Mucosa of rectum (tissue), 2 donors: ENCODE results near the gene LRRC2.
A peak's percentile ranks its signal among the peaks of the same experiment; 100 is the strongest.
"Not testable (repeated sequence)": the region's sequence is repeated elsewhere in the genome, so short reads cannot be mapped to it uniquely, and the experiment has no call there.

ENCODE experiments used
- H3K27ac ChIP-seq, 2 donors: one replicate each; pipeline ENCODE4 v1.7.0; 2013; ENCODE audit warnings: inconsistent platforms in 2 of 2, low read depth in 2 of 2, low read length in 2 of 2
- H3K27me3 ChIP-seq, 2 donors: one replicate each; pipeline ENCODE4 v1.7.0; 2013; ENCODE audit warnings: low read length in 2 of 2; ENCODE audit not compliant: control insufficient read depth in 2 of 2, insufficient read depth in 2 of 2
- H3K36me3 ChIP-seq, 2 donors: one replicate each; pipeline ENCODE4 v1.7.0; 2013; ENCODE audit warnings: low read length in 2 of 2; ENCODE audit not compliant: control insufficient read depth in 2 of 2, insufficient read depth in 2 of 2
- H3K4me1 ChIP-seq, 2 donors: one replicate each; pipeline ENCODE4 v1.7.0; 2013; ENCODE audit warnings: low read length in 2 of 2, mild to moderate bottlenecking in 1 of 2; ENCODE audit not compliant: control insufficient read depth in 2 of 2, insufficient read depth in 2 of 2
- H3K4me3 ChIP-seq, 2 donors: one replicate each; pipeline ENCODE4 v1.7.0; 2013; ENCODE audit warnings: low read length in 2 of 2
- H3K9ac ChIP-seq, 2 donors: one replicate each; pipeline ENCODE4 v1.7.0; 2013; ENCODE audit warnings: low read length in 2 of 2, low read depth in 1 of 2, mild to moderate bottlenecking in 1 of 2
- H3K9me3 ChIP-seq, 2 donors: one replicate each; pipeline ENCODE4 v1.7.0; 2013; ENCODE audit warnings: low read length in 2 of 2; ENCODE audit not compliant: control insufficient read depth in 2 of 2
- donor health status: healthy.
- donor health status: Normal muscosa, but diverticular disease.

The LRRC2 gene

DNA sequence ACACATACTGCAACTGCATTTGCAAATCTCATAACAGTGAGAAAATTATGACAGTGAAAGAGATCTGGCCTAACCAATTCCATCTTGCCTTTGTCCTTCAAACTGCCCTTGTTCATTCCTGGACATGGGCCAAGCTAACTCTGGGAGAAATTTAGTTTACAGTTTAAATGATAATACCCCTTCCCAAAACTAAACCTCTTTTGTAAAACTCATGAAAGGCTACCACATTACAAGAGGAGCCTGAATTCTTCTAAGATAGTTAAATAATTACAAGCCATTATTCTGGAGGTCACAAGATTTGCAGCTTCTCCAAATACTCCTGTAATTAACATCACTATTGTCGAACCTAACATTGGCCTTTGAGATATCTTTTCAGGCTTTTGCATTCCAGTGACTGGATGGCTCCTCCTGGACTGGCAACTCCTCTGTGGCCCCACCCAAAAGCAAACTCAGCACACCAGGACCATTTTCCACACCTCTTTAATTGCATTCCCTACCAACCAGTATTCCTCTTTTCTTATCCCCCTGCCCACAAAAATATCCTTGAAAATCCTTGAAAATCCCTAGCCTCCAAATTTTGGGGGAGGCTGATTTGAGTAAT lies 37.4 kb upstream of the LRRC2 start:
- Histone ChIP-seq H3K36me3 (no peaks in the 10 kb centered on the region), H3K9me3 (no peaks in the 10 kb centered on the region), H3K9ac (no peak overlapping the region), H3K27ac (no peak overlapping the region), H3K4me3 (no peak overlapping the region), H3K27me3 (no peaks in the 10 kb centered on the region), H3K4me1 (no peaks in the 10 kb centered on the region)

GRCh38 chr3:46599590-46599989 lies 33.5 kb upstream of the LRRC2 start:
- H3K4me1 ChIP-seq, result no peaks in the 10 kb centered on the region
- no peaks in the 10 kb centered on the region for H3K36me3 ChIP-seq
- no peaks in the 10 kb centered on the region for H3K9me3 ChIP-seq
- H3K9ac ChIP-seq, result no peak overlapping the region
- H3K27me3 ChIP-seq, result no peaks in the 10 kb centered on the region
- no peak overlapping the region for H3K4me3 ChIP-seq
- no peak overlapping the region for H3K27ac ChIP-seq

DNA sequence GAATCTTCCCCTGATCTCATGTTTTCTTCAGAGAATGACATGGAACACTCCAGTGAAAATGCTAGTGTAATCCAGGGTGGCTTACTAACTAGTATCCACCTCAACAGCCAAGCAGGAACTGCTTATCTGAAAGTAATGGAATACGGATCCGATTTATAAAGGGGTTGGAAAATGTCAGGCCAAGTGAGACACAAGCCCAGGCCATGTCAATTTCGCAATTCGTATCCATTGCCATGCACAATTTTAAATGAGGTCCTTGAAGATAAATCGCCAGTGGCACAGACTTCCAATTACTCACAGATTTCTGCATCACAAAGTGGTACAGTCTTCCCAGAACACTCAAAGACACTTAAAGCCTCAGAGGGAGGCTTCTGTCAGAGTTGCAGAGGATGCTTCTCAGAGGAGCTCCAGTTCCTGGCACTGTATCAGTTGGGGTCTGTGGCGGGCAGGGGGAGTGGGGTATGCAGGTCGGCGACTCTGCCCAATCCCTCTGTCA lies 29.8 kb upstream of the LRRC2 start:
- Histone ChIP-seq H3K9ac (no peak overlapping the region), H3K9me3 (no peaks in the 10 kb centered on the region), H3K36me3 (no peaks in the 10 kb centered on the region), H3K27ac (no peak overlapping the region), H3K4me3 (no peak overlapping the region), H3K4me1 (no peaks in the 10 kb centered on the region), H3K27me3 (no peaks in the 10 kb centered on the region)

DNA sequence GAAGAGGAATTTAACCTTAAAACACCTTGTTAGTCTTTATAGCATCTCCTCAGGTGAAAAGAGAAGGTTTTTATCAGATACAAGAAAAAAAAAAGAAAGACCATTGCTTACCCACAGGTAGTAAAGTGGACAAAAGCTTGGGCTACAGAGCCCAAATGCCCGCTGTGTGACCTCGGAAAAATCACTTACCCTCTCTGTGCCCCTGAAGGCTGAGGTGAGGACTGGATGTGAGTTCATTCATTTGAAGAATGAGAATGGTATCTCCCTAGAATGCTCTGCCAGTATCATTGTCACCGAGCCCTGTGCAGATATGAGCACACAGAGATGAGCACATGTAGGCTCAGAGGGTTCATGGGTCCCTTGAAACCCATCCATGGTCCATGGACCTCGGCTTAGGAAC lies 28.6 kb upstream of the LRRC2 start:
- H3K9ac ChIP-seq, result no peak overlapping the region
- no peaks in the 10 kb centered on the region for H3K4me1 ChIP-seq
- no peaks in the 10 kb centered on the region for H3K36me3 ChIP-seq
- no peak overlapping the region for H3K27ac ChIP-seq
- H3K9me3 ChIP-seq, result no peaks in the 10 kb centered on the region
- H3K27me3 ChIP-seq, result no peaks in the 10 kb centered on the region
- no peak overlapping the region for H3K4me3 ChIP-seq

DNA sequence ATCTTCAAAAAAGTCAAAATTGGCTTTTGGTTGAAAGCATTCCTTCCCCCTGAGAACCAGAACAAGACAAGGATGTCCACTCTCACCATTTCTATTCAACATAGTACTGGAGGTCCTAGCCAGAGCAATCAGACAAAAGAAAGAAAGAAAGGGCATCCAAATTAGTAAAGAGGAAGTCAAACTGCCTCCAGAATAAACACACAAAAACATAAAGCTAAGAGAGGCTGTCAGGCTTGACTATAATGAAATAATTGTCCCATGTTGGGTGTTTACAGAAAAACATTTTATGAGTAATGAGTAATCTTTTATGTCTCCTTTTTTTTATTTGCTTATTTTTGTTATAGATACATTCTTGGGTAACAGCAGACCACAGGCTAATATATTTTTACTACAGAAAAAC lies 27.9 kb upstream of the LRRC2 start:
- no peak overlapping the region for H3K27ac ChIP-seq
- H3K9me3 ChIP-seq, result no peaks in the 10 kb centered on the region
- no peaks in the 10 kb centered on the region for H3K36me3 ChIP-seq
- H3K27me3 ChIP-seq, result no peaks in the 10 kb centered on the region
- H3K4me1 ChIP-seq, result no peaks in the 10 kb centered on the region
- H3K4me3 ChIP-seq, result no peak overlapping the region
- no peak overlapping the region for H3K9ac ChIP-seq

DNA sequence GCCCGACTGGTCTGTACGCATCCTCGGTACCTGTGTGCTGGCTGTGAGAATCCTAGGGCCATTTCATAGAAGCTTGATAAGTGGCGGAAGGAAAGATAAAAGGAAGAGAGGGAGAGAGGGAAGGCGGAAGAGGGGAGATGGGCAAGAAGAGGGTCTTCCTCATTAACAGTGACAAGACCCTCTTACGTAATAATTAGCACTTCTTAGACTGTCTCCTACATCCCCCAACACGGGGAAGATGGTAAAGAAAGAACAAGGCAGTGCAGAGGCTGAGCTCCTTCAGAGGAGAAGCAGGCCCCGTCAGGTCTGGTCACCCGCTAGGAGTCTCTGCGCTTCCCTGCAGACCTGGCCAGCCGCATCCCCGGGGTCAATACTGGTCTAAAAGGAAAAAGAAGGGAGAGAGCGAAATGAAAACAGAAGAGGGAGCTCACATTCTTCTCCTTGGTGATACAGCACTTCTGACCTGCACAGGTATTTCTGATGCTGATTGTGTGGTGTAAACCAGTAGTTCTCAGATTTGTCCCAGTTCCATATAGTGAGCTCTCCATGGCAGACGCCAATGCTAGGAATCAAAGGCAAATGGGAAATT lies 27.3 kb upstream of the LRRC2 start:
- Histone ChIP-seq H3K36me3 (no peaks in the 10 kb centered on the region), H3K9me3 (no peaks in the 10 kb centered on the region), H3K4me1 (no peaks in the 10 kb centered on the region), H3K4me3 (no peak overlapping the region), H3K27ac (no peak overlapping the region), H3K9ac (no peak overlapping the region), H3K27me3 (no peaks in the 10 kb centered on the region)

- Histone ChIP-seq H3K4me1 (peaks cover 9 to 17% of the 10 kb centered on the region in 2 donors), H3K27ac (peak overlapping the region in 1 of 2 donors; percentile 40)
- not testable (repeated sequence) for H3K9me3 ChIP-seq, H3K4me3 ChIP-seq, H3K36me3 ChIP-seq, H3K9ac ChIP-seq, H3K27me3 ChIP-seq
Measured at GRCh38 chr3:46587268-46587667, 21.2 kb upstream of the LRRC2 start.

- Histone ChIP-seq H3K9me3 (no peaks in the 10 kb centered on the region), H3K27me3 (no peaks in the 10 kb centered on the region), H3K27ac (peak overlapping the region; percentile 40 to 66), H3K36me3 (no peaks in the 10 kb centered on the region), H3K4me3 (no peak overlapping the region), H3K4me1 (peaks cover 9 to 17% of the 10 kb centered on the region in 2 donors), H3K9ac (no peak overlapping the region)
Measured at GRCh38 chr3:46586738-46587246, 20.7 kb upstream of the LRRC2 start.

GRCh38 chr3:46585799-46586693 lies 19.9 kb upstream of the LRRC2 start:
- Histone ChIP-seq H3K27ac (peak overlapping the region; percentile 40 to 66), H3K36me3 (no peaks in the 10 kb centered on the region), H3K27me3 (no peaks in the 10 kb centered on the region), H3K4me1 (peaks cover 9 to 17% of the 10 kb centered on the region in 2 donors), H3K9ac (peak overlapping the region in 1 of 2 donors; percentile 6), H3K4me3 (no peak overlapping the region), H3K9me3 (no peaks in the 10 kb centered on the region)
